ENCODE results near the gene PTPRR. TPM values are rescaled to one million over a fixed set of nuclear protein-coding genes. Genes with fewer than 3 reads are reported as not detected.

PTPRR gene
- total RNA-seq, 1 experiment from 2014 or later, result 0.59 TPM

- Histone ChIP-seq H3K27me3 (ENCODE audit: control insufficient read depth, insufficient read depth, low read length) (peaks cover 8% of the 10 kb centered on the region), H3K4me3 (ENCODE audit: insufficient read depth, low read depth, low read length) (peak overlapping the region; percentile 52), H3K36me3 (replicated peaks; ENCODE audit: control insufficient read depth, insufficient read depth, low read length) (no peaks in the 10 kb centered on the region)
- peak; percentile 74 for DNase-seq
These were observed 310.6 kb downstream of the PTPRR start for GRCh38 chr12:70609739-70610491.

GRCh38 chr12:70609203-70609602, 311.3 kb downstream of the PTPRR start:
- peak; percentile 27 for DNase-seq
- Histone ChIP-seq H3K4me3 (ENCODE audit: insufficient read depth, low read depth, low read length) (peak overlapping the region; percentile 52), H3K27me3 (ENCODE audit: control insufficient read depth, insufficient read depth, low read length) (peaks cover 8% of the 10 kb centered on the region), H3K36me3 (replicated peaks; ENCODE audit: control insufficient read depth, insufficient read depth, low read length) (no peaks in the 10 kb centered on the region)

DNA sequence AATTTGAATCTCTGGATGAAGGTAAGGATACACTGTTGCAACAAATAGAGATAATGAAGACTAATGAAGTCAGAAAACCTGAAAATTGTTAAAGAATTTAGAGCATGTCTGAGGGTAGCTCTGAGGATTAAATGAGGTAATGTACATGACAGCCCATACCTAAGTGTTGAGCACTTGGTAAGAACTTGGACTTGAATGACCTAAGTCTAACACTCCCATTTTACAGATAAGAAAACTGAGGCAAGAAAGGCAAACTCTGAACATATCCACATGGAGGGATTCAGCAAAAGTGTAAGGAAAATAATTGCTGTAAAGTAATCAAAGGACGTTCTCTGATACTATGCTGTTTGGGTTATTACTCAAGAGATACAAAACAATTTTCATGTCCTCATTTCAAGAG, 312.4 kb downstream of the PTPRR start:
- H3K36me3 ChIP-seq (replicated peaks; ENCODE audit: control insufficient read depth, insufficient read depth, low read length), result no peaks in the 10 kb centered on the region
- H3K27me3 ChIP-seq (ENCODE audit: control insufficient read depth, insufficient read depth, low read length), result peaks cover 8% of the 10 kb centered on the region
- no peak for DNase-seq

GRCh38 chr12:70607107-70607506, 313.4 kb downstream of the PTPRR start:
- DNase-seq, result no peak
- H3K27me3 ChIP-seq (ENCODE audit: control insufficient read depth, insufficient read depth, low read length), result peaks cover 8% of the 10 kb centered on the region
- no peak overlapping the region for H3K4me3 ChIP-seq (ENCODE audit: insufficient read depth, low read depth, low read length)
- H3K36me3 ChIP-seq (replicated peaks; ENCODE audit: control insufficient read depth, insufficient read depth, low read length), result no peaks in the 10 kb centered on the region

More for the DNA sequence above, 312.4 kb downstream of the PTPRR start:
- no peak overlapping the region for H3K4me3 ChIP-seq (ENCODE audit: insufficient read depth, low read depth, low read length)

- Histone ChIP-seq H3K36me3 (replicated peaks; ENCODE audit: control insufficient read depth, insufficient read depth, low read length) (no peaks in the 10 kb centered on the region), H3K27me3 (ENCODE audit: control insufficient read depth, insufficient read depth, low read length) (peaks cover 8% of the 10 kb centered on the region), H3K4me3 (ENCODE audit: insufficient read depth, low read depth, low read length) (no peak overlapping the region)
- no peak for DNase-seq
These were observed 314.6 kb downstream of the PTPRR start for GRCh38 chr12:70605976-70606375.

GRCh38 chr12:70604662-70605061, 315.9 kb downstream of the PTPRR start:
- Histone ChIP-seq H3K27me3 (ENCODE audit: control insufficient read depth, insufficient read depth, low read length) (peaks cover 8% of the 10 kb centered on the region), H3K4me3 (ENCODE audit: insufficient read depth, low read depth, low read length) (no peak overlapping the region), H3K36me3 (replicated peaks; ENCODE audit: control insufficient read depth, insufficient read depth, low read length) (no peaks in the 10 kb centered on the region)
- no peak for DNase-seq

DNA sequence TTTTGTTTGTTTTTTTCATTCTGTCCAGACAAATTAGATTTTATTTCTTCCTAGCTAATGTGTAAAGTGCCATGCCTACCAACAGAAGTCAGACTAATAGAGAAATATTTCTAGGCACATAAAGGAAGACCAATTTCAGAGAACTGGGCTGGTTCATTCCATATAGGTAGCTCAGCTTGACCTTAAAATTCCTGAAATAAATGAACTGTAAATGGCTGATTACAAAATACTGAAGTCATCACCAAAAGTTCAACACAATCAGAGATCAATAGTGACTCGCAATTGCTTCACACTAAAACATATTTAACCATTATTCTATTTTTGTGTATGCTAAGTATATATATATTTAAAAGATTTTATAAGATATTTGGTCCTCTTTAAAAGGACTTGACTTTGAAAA, 317.5 kb downstream of the PTPRR start:
- H3K27me3 ChIP-seq (ENCODE audit: control insufficient read depth, insufficient read depth, low read length), result no peaks in the 10 kb centered on the region
- H3K36me3 ChIP-seq (replicated peaks; ENCODE audit: control insufficient read depth, insufficient read depth, low read length), result no peaks in the 10 kb centered on the region
- no peak overlapping the region for H3K4me3 ChIP-seq (ENCODE audit: insufficient read depth, low read depth, low read length)
- no peak for DNase-seq

GRCh38 chr12:70598467-70599193, 321.9 kb downstream of the PTPRR start:
- no peak for DNase-seq
- H3K27me3 ChIP-seq (ENCODE audit: control insufficient read depth, insufficient read depth, low read length), result no peaks in the 10 kb centered on the region
- no peak overlapping the region for H3K4me3 ChIP-seq (ENCODE audit: insufficient read depth, low read depth, low read length)
- no peaks in the 10 kb centered on the region for H3K36me3 ChIP-seq (replicated peaks; ENCODE audit: control insufficient read depth, insufficient read depth, low read length)

DNA sequence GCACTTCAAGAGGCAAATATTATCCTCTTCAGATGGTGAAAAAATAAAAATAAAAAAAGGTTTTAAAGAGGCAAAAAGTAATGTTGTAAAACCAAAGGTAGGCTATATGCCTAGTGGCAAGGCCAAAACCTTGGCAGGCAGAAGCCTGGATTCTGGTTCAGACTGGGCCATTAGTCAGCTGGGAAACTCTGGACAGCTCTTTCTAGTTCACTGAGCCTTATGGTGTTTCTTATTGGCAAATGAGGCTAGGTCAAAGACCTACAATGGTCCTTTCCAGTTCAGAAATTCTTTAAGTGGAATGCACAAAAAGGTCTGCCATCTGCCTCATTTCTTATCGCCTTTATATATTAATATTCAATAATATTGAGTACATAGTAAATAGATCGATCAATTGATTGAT, 327.9 kb downstream of the PTPRR start:
- no peaks in the 10 kb centered on the region for H3K27me3 ChIP-seq (ENCODE audit: control insufficient read depth, insufficient read depth, low read length)
- no peak overlapping the region for H3K4me3 ChIP-seq (ENCODE audit: insufficient read depth, low read depth, low read length)

DNA sequence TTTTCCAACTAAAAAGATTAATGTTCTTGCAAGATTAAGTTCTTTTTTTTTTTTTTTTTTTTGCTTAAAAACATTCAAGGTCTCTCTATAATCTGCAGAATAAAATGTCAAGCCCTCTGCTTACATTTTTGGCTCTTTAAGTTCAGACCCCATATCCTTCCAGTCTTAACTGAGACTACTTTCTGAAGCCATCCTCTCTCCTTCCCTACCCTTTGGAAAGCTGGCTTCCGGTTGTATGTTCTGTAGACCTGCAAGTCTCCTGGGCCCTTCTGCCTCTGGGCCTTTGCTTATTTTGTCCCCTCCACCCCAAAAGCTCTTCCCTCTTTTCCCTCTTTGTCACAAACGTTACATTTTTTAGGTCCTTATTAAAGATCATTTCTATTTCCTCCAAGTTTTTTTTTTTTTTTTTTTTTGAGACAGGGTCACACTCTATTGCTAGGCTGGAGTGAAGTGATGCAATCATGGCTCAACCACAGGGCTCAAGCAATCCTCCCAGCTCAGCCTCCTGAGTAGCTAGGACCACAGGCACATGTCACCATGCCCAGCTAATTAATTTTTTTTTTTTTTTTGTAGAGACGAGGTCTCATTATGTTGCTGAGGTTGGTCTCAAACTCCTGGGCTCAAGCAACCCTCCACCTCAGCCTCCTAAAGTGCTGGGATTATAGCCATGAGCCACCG, 329.9 kb downstream of the PTPRR start:
- Histone ChIP-seq H3K4me3 (ENCODE audit: insufficient read depth, low read depth, low read length) (no peak overlapping the region), H3K27me3 (ENCODE audit: control insufficient read depth, insufficient read depth, low read length) (no peaks in the 10 kb centered on the region), H3K36me3 (replicated peaks; ENCODE audit: control insufficient read depth, insufficient read depth, low read length) (no peaks in the 10 kb centered on the region)
- DNase-seq, result no peak

More for the DNA sequence above, 327.9 kb downstream of the PTPRR start:
- H3K36me3 ChIP-seq (replicated peaks; ENCODE audit: control insufficient read depth, insufficient read depth, low read length), result no peaks in the 10 kb centered on the region
- no peak for DNase-seq

- peak; percentile 63 for DNase-seq
- Histone ChIP-seq H3K4me3 (ENCODE audit: insufficient read depth, low read depth, low read length) (no peak overlapping the region), H3K36me3 (replicated peaks; ENCODE audit: control insufficient read depth, insufficient read depth, low read length) (no peaks in the 10 kb centered on the region), H3K27me3 (ENCODE audit: control insufficient read depth, insufficient read depth, low read length) (no peaks in the 10 kb centered on the region)
These were observed 330.5 kb downstream of the PTPRR start for GRCh38 chr12:70590051-70590450.

Other genes starting within 250 kb of the PTPRR start
- not detected in 2 replicates for gene TSPAN8, start 237.3 kb upstream of the PTPRR start, total RNA-seq (2014; rRNA removed; shearing (Covaris generic))

Measured in H7 (cell line).